Loucy (cell line): ENCODE measurements around the gene TMBIM6.
"Not testable (repeated sequence)": the region's sequence is repeated elsewhere in the genome, so short reads cannot be mapped to it uniquely, and the experiment has no call there.

ENCODE experiments used
- H2AFZ ChIP-seq: fragments of 200-600 bp; sonication (generic); 2 replicates; pipeline ENCODE4 v1.6.0; 2016; ENCODE audit warnings: antibody characterized with exemption, mild to moderate bottlenecking, low read length, moderate library complexity
- H3F3A ChIP-seq: fragments of 200-600 bp; 2 replicates; pipeline ENCODE4 v1.6.0; 2016; ENCODE audit warnings: antibody characterized with exemption, low read depth, mild to moderate bottlenecking
- H3K27me3 ChIP-seq: fragments of 200-600 bp; sonication (generic); 2 replicates; pipeline ENCODE4 v1.6.1; 2014; ENCODE audit warnings: low read length, mild to moderate bottlenecking; ENCODE audit not compliant: insufficient read depth, poor library complexity, severe bottlenecking
- H3K36me3 ChIP-seq: fragments of 200-600 bp; sonication (generic); 2 replicates; pipeline ENCODE4 v1.6.1; 2016; ENCODE audit warnings: low read length; ENCODE audit not compliant: insufficient read depth
- H3K4me1 ChIP-seq: fragments of 200-600 bp; sonication (generic); 2 replicates; pipeline ENCODE4 v1.5.1; 2014; ENCODE audit warnings: low read length, mild to moderate bottlenecking; ENCODE audit not compliant: insufficient read depth, poor library complexity, severe bottlenecking
- H3K4me2 ChIP-seq: fragments of 200-600 bp; sonication (generic); 2 replicates; pipeline ENCODE4 v1.6.0; 2014; ENCODE audit warnings: antibody characterized with exemption, low read length, low read depth, mild to moderate bottlenecking; ENCODE audit not compliant: poor library complexity, severe bottlenecking
- H3K4me3 ChIP-seq: fragments of 200-600 bp; sonication (generic); 2 replicates; pipeline ENCODE4 v1.5.1; 2014; ENCODE audit warnings: low read length, mild to moderate bottlenecking, mixed read lengths; ENCODE audit not compliant: poor library complexity, severe bottlenecking
- H3K79me2 ChIP-seq: fragments of 200-600 bp; sonication (generic); 2 replicates; pipeline ENCODE4 v1.6.1; 2014; ENCODE audit warnings: low read length; ENCODE audit not compliant: insufficient read depth
- H3K9ac ChIP-seq: fragments of 200-600 bp; sonication (generic); 2 replicates; pipeline ENCODE4 v1.6.0; 2014; ENCODE audit warnings: mild to moderate bottlenecking, low read depth, low read length, moderate library complexity; ENCODE audit not compliant: poor library complexity, severe bottlenecking
- H3K9me2 ChIP-seq: fragments of 200-600 bp; sonication (generic); replicated peaks from 2 replicates; pipeline ENCODE4 v1.6.1; 2016; ENCODE audit warnings: low read depth, low read length, mixed read lengths
- H3K9me3 ChIP-seq: fragments of 200-600 bp; sonication (generic); 2 replicates; pipeline ENCODE4 v1.6.1; 2014; ENCODE audit warnings: mild to moderate bottlenecking, antibody characterized with exemption, low read length, low read depth; ENCODE audit not compliant: insufficient read depth
- H4K20me1 ChIP-seq: fragments of 200-600 bp; sonication (generic); 2 replicates; pipeline ENCODE4 v1.6.0; 2014; ENCODE audit warnings: antibody characterized with exemption, low read length, mild to moderate bottlenecking; ENCODE audit not compliant: insufficient read depth, poor library complexity, severe bottlenecking
- CTCF ChIP-seq: fragments of 200-600 bp; sonication (generic); conservative IDR thresholded peaks from 2 replicates; pipeline ENCODE4 v1.5.1; 2014; ENCODE audit warnings: mild to moderate bottlenecking, antibody characterized with exemption, low read length
- EZH2phosphoT487 ChIP-seq: fragments of 200-600 bp; IDR thresholded peaks from 2 replicates; pipeline ENCODE4 v1.6.1; 2018; ENCODE audit warnings: antibody characterized with exemption, mild to moderate bottlenecking, moderate library complexity, borderline replicate concordance

TMBIM6 gene

GRCh38 chr12:49730568-49731101 is 10.7 kb upstream of the TMBIM6 start:
- Histone ChIP-seq H3K9me3 (no peaks in the 10 kb centered on the region), H3K4me3 (no peak overlapping the region), H3K9me2 (no peaks in the 10 kb centered on the region), H3K36me3 (no peaks in the 10 kb centered on the region), H3K4me2 (no peak overlapping the region), H3K4me1 (no peaks in the 10 kb centered on the region), H3K27me3 (no peaks in the 10 kb centered on the region), H4K20me1 (no peaks in the 10 kb centered on the region), H3F3A (no peaks in the 10 kb centered on the region), H2AFZ (no peak overlapping the region), H3K9ac (no peak overlapping the region), H3K79me2 (no peaks in the 10 kb centered on the region)
- no peak for TF ChIP-seq EZH2phosphoT487

GRCh38 chr12:49733219-49734017 is 7.9 kb upstream of the TMBIM6 start:
- H3K9ac ChIP-seq: no peak overlapping the region
- no peaks in the 10 kb centered on the region for H3K9me3 ChIP-seq
- TF ChIP-seq EZH2phosphoT487 (no peak), CTCF (peak; percentile 46)
- no peak overlapping the region for H2AFZ ChIP-seq
- H4K20me1 ChIP-seq: no peaks in the 10 kb centered on the region
- H3K27me3 ChIP-seq: no peaks in the 10 kb centered on the region
- no peaks in the 10 kb centered on the region for H3F3A ChIP-seq
- no peak overlapping the region for H3K4me2 ChIP-seq
- H3K4me1 ChIP-seq: no peaks in the 10 kb centered on the region
- no peaks in the 10 kb centered on the region for H3K9me2 ChIP-seq
- no peak overlapping the region for H3K4me3 ChIP-seq
- no peaks in the 10 kb centered on the region for H3K79me2 ChIP-seq
- H3K36me3 ChIP-seq: no peaks in the 10 kb centered on the region

- H3K4me3 ChIP-seq, H3K4me1 ChIP-seq, H3K9ac ChIP-seq, H2AFZ ChIP-seq, H3K9me2 ChIP-seq, H3K79me2 ChIP-seq, H3K36me3 ChIP-seq, H4K20me1 ChIP-seq, H3F3A ChIP-seq, H3K4me2 ChIP-seq, H3K27me3 ChIP-seq, H3K9me3 ChIP-seq: not testable (repeated sequence)
Measured at GRCh38 chr12:49734900-49735299, 6.5 kb upstream of the TMBIM6 start.

- not testable (repeated sequence) for H3K9ac ChIP-seq, H3K9me3 ChIP-seq, H3K4me3 ChIP-seq, H3K27me3 ChIP-seq, H3F3A ChIP-seq, H2AFZ ChIP-seq, H3K36me3 ChIP-seq, H3K4me2 ChIP-seq, H3K9me2 ChIP-seq
- H4K20me1 ChIP-seq: peaks cover 20% of the 10 kb centered on the region
- H3K4me1 ChIP-seq: peaks cover 13% of the 10 kb centered on the region
- peaks cover 20% of the 10 kb centered on the region for H3K79me2 ChIP-seq
Measured at GRCh38 chr12:49738721-49739120, 2.6 kb upstream of the TMBIM6 start.

- not testable (repeated sequence) for H3K4me2 ChIP-seq, H3K9me3 ChIP-seq, H3K4me3 ChIP-seq, H3F3A ChIP-seq, H3K36me3 ChIP-seq, H2AFZ ChIP-seq, H3K9ac ChIP-seq, H3K9me2 ChIP-seq, H3K27me3 ChIP-seq
- Histone ChIP-seq H3K79me2 (peaks cover 35% of the 10 kb centered on the region), H3K4me1 (peaks cover 28% of the 10 kb centered on the region), H4K20me1 (peaks cover 36% of the 10 kb centered on the region)
Measured at GRCh38 chr12:49740277-49740676, 1.1 kb upstream of the TMBIM6 start.
